HPDE6-E6E7 (cell line): ENCODE data around the gene ICE1.
"Not testable (repeated sequence)": the region's sequence is repeated elsewhere in the genome, so short reads cannot be mapped to it uniquely, and the experiment has no call there.

Experiments used
- DNase-seq: peaks from one replicate; pipeline ENCODE4 v3.0.0; 2011; ENCODE audit warnings: missing footprints; ENCODE audit errors: extremely low spot score

Gene ICE1

GRCh38 chr5:5487585-5488360 is 65.3 kb downstream of the ICE1 start:
- DNase-seq: no peak

- DNase-seq: no peak
These were observed 68.4 kb downstream of the ICE1 start for GRCh38 chr5:5490774-5491347.

GRCh38 chr5:5492087-5492933 is 69.8 kb downstream of the ICE1 start:
- DNase-seq: peak; percentile 28

GRCh38 chr5:5492934-5493271 is 70.4 kb downstream of the ICE1 start:
- not testable (repeated sequence) for DNase-seq

- DNase-seq: peak; percentile 23
These were observed 72.3 kb downstream of the ICE1 start for GRCh38 chr5:5494489-5495402.

GRCh38 chr5:5497152-5497788 is 74.8 kb downstream of the ICE1 start:
- peak; percentile 60 for DNase-seq

GRCh38 chr5:5499442-5499841 is 77.0 kb downstream of the ICE1 start:
- DNase-seq: no peak

- DNase-seq: no peak
These were observed 81.8 kb downstream of the ICE1 start for GRCh38 chr5:5504325-5504724.

- no peak for DNase-seq
These were observed 83.3 kb downstream of the ICE1 start for GRCh38 chr5:5505815-5506214.

GRCh38 chr5:5508391-5508790 is 85.9 kb downstream of the ICE1 start:
- DNase-seq: no peak

GRCh38 chr5:5511904-5512416 is 89.5 kb downstream of the ICE1 start:
- no peak for DNase-seq

GRCh38 chr5:5512543-5512942 is 90.1 kb downstream of the ICE1 start:
- DNase-seq: no peak

GRCh38 chr5:5520622-5521021 is 98.1 kb downstream of the ICE1 start:
- DNase-seq: not testable (repeated sequence)

- no peak for DNase-seq
These were observed 98.6 kb downstream of the ICE1 start for GRCh38 chr5:5521029-5521428.

GRCh38 chr5:5521478-5521877 is 99.0 kb downstream of the ICE1 start:
- no peak for DNase-seq

GRCh38 chr5:5522336-5522735 is 99.9 kb downstream of the ICE1 start:
- DNase-seq: no peak

GRCh38 chr5:5523066-5523505 is 100.6 kb downstream of the ICE1 start:
- no peak for DNase-seq

GRCh38 chr5:5524327-5524726 is 101.8 kb downstream of the ICE1 start:
- DNase-seq: no peak

- DNase-seq: no peak
These were observed 108.9 kb downstream of the ICE1 start for GRCh38 chr5:5531371-5531770.

- no peak for DNase-seq
These were observed 110.0 kb downstream of the ICE1 start for GRCh38 chr5:5532306-5533076.
